Activated CD8-positive, alpha-beta memory T cell treated with anti-CD3 and anti-CD28 coated beads for 36 hours (primary cell): Measurements from ENCODE around the gene STYX. TPM values are rescaled to one million over a fixed set of nuclear protein-coding genes. Genes with fewer than 3 reads are reported as not detected.

Source experiments
- CTCF ChIA-PET: fragments of 350-600 bp; sonication (Branson Sonifier 250); formaldehyde crosslinking; loops from one replicate; lab custom pipeline; 2021; ENCODE audit warnings: antibody characterized with exemption; lab: Charles Lee
- POLR2A ChIA-PET: fragments of 350-600 bp; sonication (Branson Sonifier 250); formaldehyde crosslinking; loops from one replicate; lab custom pipeline; 2021; ENCODE audit warnings: antibody characterized with exemption; lab: Charles Lee
- total RNA-seq, 2 experiments: library from RNA; stranded (reverse); gene quantifications; one replicate each; pipeline ENCODE4 v1.2.3, GENCODE V29; 2021

Gene STYX, protein sequence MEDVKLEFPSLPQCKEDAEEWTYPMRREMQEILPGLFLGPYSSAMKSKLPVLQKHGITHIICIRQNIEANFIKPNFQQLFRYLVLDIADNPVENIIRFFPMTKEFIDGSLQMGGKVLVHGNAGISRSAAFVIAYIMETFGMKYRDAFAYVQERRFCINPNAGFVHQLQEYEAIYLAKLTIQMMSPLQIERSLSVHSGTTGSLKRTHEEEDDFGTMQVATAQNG
- total RNA-seq, result 10 to 100 TPM; 18.2 to 18.7 TPM

DNA sequence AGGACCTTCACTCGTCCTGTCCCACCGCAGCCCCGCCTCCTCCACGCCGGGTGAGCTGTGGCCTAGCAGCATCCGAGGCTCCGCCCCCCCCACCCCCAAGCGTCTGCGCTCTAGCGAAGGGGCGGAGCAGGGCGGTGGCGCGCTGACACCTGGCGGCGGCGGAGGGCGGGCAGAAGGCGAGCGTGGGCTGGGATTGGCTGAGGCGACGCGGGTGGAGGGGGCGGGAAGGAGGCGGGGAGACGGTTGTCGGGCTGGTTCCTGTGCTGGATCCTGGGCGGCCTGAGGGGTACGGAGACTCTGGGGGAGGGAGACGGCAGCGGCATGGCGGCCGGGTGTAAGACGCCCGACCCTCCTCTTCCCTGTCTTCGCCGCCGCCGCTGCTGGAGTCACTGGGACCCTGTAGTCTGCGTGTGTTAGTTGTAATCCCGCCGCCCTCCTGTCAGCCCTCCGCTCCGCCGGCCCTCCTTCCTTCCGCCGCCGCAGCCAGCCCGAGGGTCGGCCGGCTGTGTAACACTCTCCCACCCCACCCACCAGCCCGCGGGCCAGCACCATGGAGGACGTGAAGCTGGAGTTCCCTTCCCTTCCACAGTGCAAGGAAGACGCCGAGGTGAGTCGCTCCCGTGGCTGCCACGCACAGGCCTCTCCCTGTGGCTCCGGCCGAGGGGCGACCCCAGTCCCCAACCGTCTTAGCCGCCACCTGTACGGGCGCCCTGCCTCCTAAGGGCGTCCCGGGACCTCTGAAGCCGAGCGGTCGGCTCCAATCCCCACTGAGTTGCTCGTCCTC lies at the start of gene STYX:
TSS of gene STYX (plus strand) at position 242 of the 784 bp plus-strand sequence. CDS start at position 551, 309 bp downstream.
- ChIA-PET CTCF (interaction anchor here (0.5 kb wide), 1 partner anchor 576 kb away, joined by 3 read pairs; no protein-coding TSS in a partner anchor), POLR2A (interaction anchor here (0.6 to 1.7 kb wide), 4 partner anchors 9 to 61 kb away, joined by 3 to 9 read pairs (median 4); partner anchors contain the start of genes ERO1A and PSMC6)

DNA sequence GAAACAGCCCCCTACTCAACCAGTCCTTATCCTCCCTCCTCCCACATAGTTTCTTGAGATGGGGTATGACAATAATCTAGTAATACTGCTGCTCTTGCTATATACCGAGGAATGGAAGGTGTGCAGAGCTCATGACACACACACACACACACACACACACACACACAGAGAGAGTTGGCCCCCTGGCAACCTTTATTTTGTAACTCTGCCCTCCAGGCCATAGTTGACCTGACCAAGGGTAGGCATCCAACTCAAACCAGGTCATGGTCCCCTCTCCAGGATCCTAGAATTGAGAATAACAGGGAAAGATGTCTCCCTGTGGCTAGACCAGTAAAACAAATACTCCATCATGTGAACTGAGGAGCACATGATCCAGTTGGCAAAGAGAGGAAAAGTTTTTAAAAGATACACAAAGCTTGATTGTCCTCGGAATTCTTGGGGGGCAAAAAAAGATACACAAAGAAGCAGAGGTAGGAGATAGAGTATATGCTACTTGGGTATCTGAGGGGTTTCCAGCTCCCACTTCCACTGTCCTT lies 45.9 kb upstream of the STYX start:
- ChIA-PET POLR2A (no interaction called here), CTCF (interaction anchor here (0.6 kb wide), 1 partner anchor 242 kb away, joined by 3 read pairs; no protein-coding TSS in a partner anchor)

DNA sequence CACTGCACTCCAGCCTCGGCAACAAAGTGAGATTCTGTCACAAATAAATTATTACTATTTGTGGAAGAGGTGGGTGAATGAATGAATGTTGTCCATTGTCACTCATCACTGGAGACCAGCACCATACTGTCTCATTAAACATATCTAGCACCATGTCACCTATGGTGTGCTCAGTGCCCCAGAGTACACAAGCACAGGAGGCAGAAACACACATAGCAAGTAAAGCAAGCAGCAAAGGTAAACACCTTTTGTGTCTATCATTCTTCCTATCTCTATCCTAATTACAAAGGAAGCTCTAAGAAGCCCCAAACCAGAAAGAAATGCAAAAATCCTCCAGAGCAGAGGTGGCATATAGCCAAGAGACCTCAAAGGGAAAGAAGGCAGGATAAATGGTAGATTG lies 43.8 kb upstream of the STYX start:
- POLR2A ChIA-PET, result no interaction called here
- CTCF ChIA-PET, result interaction anchor here (1.2 kb wide), 1 partner anchor 14 kb away, joined by 3 read pairs; no protein-coding TSS in a partner anchor

DNA sequence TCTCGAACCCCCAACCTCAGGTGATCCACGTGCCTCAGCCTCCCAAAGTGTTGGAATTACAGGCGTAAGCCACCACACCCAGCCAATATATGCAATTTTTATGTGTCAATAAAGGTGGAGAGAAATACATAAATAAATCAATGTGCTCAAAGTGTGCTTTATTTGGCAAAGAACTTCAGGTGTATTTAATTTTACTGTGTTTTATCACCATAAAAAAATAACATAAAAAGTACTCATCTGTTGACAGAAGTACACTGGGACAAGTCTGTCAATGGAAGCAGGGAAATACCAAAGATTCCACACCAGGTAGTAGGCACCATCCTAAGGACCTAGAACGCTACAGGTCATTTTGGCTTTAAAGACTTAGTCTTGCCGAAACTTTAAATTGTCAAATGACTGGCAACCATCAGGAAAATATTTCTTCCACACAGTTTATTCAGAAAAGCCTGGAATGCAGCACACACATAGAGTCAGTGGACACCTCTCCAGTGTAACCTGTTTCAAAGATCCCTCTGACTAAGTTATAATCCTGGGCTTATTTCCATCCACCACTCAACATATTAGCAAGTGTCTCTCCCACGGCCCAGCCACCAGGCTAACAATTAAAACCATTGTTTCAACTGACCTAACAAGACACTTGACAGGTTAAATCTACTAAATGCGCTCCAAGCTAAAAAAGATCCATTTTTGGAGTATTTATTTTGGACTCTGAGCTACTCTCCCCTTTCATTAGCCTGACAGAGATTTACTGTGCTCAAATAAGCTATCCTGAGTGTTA lies 38.8 kb upstream of the STYX start:
- ChIA-PET CTCF (no interaction called here), POLR2A (no interaction called here)

DNA sequence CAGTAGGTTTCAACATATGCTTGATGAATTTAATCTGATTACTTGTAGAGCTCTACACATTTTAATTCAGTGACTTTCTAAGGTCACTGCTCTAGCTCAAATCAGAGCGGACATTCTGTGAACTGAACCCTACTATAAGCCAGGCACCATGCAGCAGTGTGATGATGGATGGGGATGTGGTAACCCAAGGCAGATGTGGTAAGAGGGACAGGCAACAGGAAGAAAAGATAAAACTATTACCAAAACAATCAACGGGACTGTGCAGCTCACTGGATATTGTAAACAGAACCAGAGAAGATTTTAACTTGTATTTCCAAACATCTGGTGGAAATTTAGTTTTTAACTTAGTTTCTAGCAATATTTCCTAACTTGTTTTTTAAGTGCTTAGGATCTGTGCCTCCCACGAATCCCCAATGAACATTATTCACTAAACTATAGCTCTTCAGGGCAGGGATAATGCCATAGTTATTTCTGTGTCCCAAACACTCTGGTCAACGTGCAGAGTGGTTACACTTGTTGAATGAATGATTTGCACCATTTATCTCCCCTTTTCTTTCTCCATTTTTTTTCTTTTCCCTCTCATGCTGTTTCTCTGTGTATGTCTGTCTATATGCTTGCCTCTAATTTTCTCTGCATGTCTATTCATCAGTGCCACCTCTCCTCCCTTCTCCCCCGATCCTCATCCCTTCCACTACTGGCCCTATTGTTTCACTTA lies 37.6 kb upstream of the STYX start:
- ChIA-PET POLR2A (no interaction called here), CTCF (interaction anchor here (0.6 kb wide), 1 partner anchor 388 kb away, joined by 3 read pairs; no protein-coding TSS in a partner anchor)

DNA sequence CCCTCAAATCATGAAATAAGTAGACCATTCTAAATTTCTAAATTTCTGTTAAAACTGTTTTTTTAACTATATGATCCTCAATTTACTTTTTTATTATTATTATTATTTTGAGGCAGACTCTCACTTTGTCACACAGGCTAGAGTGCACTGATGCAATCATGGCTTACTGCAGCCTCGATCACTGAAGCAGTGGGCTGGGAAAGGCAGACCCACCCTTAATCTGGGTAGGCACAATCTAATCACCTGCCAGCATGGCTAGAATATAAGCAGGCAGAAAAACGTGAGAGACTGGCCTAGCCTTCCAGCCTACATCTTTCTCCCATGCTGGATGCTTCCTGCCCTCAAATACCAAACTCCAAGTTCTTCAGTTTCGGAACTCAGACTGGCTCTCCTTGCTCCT lies 36.9 kb upstream of the STYX start:
- ChIA-PET CTCF (no interaction called here), POLR2A (no interaction called here)

DNA sequence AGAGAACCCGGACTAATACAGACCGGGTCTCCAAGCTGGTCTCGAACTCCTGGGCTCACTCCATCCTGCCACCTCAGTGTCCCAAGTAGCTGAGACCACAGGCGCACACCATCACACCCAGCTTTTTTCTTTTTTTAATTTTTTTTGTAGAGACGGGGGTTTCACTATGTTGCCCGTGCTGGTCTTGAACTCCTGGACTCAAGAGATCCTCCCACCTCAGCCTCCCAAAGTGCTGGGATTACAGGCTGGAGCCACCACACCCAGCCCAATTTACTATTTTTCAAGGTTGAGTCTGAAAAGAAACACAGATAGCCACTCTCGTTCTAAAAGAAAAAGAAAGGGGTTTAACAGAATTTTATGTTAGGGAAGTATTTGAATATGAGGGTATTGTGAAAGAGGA lies 36.4 kb upstream of the STYX start:
- POLR2A ChIA-PET, result no interaction called here
- CTCF ChIA-PET, result no interaction called here

DNA sequence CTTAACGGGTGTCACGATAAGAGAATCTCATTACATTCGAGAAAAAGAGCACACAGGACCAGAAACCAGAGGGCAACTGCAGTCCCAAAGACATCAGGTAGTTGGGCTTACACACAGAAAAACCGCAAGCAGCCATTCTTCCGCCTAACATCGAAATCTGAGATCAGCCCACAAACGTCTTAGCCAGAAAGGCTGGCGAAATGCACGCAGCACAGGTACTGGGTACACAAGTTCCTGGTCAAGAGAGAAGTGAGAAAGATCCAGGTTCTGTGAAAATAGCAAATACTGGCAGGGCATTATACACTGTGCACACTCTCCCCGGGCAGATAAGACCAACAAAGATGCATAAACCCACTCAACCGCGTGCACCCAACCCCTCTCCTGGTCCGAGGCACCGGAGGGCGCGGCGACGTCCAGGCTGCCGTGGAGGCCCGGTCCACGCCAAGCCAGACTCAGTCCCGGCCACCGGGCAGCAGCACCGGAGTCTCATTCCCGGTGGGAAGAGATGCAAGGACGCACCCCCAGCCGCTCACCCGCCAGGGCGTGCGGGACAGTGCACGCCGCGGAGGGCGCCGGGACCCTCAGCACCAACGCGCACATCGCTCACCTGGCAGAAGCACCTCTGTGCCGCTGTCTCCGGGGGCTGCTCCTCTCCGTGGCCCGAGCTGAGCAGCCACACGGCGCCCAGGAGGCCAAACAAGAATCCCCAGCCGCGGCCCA lies 35.0 kb upstream of the STYX start:
- ChIA-PET POLR2A (interaction anchor here (0.6 to 1.6 kb wide), 7 partner anchors 10 to 1791 kb away, joined by 3 to 9 read pairs (median 3); partner anchors contain the start of genes GPR137C, PSMC6, STYX and TXNDC16), CTCF (no interaction called here)

DNA sequence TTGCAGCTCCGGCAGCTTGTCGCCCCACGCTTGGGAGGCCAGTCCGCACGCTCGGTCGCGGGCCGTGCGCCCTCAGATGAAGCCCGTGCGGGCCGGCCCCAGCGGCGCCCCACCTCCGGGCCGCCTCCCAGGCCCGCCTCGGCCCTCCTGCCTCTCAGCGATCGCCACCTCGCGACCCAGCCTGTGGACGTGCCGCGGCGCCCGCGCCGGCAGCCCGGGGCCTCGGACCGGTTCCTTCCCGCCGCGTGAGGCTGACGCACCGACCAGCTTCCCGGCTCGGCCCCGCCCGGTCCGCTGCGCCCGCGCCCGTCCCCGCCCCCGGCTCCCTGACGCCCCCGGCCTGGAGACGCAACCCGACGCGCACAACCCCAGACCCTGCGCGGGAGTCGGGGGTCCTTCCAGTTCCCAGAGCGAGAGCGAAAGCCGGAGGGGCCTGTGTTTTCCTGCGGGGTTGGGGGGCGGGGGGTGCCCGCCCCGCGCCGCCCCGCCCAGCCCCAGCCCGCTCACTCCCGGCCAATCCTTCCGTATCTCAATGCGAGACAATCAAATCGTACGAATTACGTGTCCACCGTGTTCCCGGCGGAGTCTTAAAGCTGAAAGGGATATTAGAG lies 34.4 kb upstream of the STYX start, which contains the start of gene ERO1A:
TSS of gene ERO1A (minus strand) at position 78 of the 611 bp plus-strand sequence. CDS start at position 1, 77 bp downstream.
- ChIA-PET CTCF (no interaction called here), POLR2A (interaction anchor here (0.6 to 1.6 kb wide), 8 partner anchors 9 to 1790 kb away, joined by 3 to 9 read pairs (median 4); partner anchors contain the start of genes GPR137C, PSMC6, STYX and TXNDC16)

DNA sequence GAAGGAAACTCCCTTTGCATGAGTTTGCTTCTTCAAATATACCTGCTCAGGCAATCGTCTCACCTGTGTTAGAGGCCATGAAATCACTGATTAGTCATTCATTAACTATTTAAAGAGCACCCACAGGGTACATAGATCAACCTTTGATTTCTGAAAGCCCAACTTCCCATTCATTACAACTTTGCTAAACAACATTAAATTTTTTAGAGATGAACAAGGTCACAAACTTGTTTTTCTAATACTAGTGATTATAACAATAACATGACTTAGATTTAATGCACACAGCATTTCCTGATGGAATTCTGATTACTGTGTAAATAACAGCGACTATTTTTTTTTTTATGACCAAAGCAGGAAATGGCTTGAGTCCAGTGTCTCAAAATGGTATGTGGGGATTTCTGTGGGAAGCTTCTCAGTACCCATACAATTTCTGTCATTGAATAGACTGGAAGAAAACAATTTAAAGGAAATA lies 29.2 kb upstream of the STYX start:
- POLR2A ChIA-PET, result interaction anchor here (0.5 kb wide), 1 partner anchor 28 kb away, joined by 8 read pairs; no protein-coding TSS in a partner anchor
- CTCF ChIA-PET, result interaction anchor here (0.7 kb wide), 1 partner anchor 62 kb away, joined by 3 read pairs; no protein-coding TSS in a partner anchor

DNA sequence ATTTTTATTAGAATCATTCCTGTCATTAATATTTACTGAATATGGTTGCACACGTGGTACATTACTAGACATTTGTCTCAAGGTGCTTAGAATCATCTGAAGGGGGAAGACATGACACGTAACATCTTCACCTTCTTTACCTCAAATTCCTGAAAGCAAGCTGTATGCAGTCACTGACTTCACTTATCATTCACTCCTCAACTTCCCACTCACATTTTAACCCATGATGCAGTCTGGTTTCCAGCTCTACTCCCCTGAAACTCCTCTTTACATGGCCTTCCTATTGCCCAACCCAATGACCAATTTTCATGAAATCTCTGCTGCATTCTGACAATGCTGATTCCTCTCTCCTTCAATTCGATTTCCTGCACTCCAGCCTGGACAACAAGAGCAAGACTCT lies 28.7 kb upstream of the STYX start:
- ChIA-PET CTCF (interaction anchor here (0.7 kb wide), 1 partner anchor 61 kb away, joined by 3 read pairs; no protein-coding TSS in a partner anchor), POLR2A (interaction anchor here (0.5 kb wide), 1 partner anchor 29 kb away, joined by 8 read pairs; no protein-coding TSS in a partner anchor)

DNA sequence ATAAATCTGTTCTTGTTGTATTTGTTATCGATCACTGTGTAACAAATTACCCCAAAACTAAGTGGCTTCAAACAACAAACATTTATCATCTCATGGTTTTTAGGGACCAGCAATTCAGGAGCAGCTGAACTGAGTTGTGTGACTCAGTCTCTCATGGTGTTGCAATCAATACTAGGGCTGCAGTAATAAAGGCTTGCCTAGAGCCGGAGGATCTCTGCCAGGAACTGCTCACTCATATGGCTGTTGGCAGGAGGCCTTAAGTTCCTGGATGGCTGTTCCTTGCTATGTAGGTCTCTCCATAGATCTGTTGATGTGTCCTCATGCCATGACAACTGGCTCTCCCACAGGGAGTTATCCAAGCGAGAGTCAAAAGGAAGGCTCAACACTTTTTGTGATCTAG lies 26.7 kb upstream of the STYX start:
- CTCF ChIA-PET, result no interaction called here
- POLR2A ChIA-PET, result no interaction called here

DNA sequence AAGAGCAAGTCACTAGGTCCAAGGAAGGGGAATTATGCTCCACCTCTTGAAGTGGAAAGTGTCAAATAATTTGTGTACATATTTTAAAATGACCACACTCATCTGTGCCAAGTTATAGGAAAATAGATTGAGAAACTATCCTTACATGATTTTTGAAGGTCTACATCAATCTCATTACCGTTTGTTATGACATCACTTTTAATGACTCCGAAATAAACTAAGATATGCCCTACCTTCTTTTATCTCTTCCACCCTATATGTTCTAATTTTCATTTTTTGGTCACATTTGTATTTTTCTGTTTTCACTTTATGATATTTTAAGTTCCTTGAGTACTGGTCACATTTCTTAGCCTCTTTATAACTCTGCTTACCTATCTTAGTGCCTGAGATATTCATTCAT lies 26.3 kb upstream of the STYX start:
- ChIA-PET CTCF (no interaction called here), POLR2A (no interaction called here)

DNA sequence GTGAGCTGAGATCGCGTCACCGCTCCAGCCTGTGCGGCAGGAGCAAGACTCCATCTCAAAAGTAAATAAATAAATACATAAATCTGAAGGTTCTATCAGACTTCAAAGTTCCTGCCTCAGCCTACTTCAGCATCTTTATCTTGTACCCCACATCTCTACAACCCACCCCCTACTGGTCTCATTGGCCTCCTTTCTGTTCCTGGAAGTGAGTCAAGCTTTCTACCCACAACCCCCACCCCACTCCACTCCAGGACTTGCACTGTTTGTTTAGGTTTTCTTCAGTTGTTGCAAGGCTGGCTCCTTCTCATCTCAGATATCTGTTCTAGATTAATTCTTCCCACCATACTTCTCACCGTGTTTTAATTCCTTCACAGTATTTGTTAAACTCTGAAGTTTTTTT lies 23.7 kb upstream of the STYX start:
- ChIA-PET CTCF (no interaction called here), POLR2A (no interaction called here)

DNA sequence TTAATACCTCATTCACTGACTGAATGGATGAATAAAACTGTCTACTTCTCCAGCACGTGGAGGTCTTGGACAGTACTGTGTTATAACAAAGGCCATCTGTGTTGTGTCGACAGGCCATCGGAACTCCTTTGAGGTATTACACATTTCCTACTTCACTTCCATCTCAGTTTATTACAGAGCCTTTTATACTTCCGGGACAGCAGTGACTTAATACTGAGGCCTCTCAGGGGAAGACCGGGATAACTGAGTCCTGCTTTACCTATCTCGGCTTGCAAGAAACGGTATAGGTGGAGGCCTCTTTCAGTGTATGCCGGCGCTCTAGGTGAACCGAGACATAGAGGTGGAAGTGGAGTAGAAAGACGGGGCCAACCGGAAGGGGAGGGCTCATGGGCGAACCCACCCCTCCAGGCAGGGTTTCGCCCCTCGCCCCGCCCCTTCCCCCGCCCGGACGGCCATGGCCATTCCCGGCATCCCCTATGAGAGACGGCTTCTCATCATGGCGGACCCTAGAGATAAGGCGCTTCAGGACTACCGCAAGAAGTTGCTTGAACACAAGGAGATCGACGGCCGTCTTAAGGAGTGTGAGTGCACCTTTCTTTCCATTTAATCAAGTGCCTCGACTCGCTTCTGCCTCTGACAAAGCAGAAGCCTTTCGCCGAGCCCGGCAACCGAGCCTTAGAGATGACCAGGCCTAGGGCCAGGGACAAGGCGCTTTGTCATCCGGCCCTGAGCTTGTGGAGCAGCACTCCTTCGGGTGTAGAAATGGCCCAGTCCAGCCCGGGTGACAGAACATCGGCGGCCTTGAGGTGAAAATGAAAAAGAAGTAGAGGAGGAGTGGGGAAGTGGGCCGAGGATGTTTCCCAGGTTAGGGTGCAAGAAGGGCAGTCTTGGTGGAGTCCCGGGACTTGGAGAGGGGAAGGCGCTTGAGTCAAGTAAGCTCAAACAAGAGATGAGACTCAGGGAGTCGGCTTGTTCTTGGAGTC lies 23.0 kb upstream of the STYX start, which contains the start of gene PSMC6:
TSS of gene PSMC6 (plus strand) at position 477 of the 983 bp plus-strand sequence. CDS start at position 497, 20 bp downstream.
- ChIA-PET POLR2A (interaction anchor here (1.0 to 1.3 kb wide), 2 partner anchors 11 to 23 kb away, joined by 4 to 7 read pairs; partner anchors contain the start of genes ERO1A and STYX), CTCF (no interaction called here)
